ENCODE results near the gene ZSCAN9. TPM values are rescaled to one million over a fixed set of nuclear protein-coding genes. Genes with fewer than 3 reads are reported as not detected.

The ZSCAN9 gene
- total RNA-seq, 1 experiment from 2014 or later = 13.9 TPM

DNA sequence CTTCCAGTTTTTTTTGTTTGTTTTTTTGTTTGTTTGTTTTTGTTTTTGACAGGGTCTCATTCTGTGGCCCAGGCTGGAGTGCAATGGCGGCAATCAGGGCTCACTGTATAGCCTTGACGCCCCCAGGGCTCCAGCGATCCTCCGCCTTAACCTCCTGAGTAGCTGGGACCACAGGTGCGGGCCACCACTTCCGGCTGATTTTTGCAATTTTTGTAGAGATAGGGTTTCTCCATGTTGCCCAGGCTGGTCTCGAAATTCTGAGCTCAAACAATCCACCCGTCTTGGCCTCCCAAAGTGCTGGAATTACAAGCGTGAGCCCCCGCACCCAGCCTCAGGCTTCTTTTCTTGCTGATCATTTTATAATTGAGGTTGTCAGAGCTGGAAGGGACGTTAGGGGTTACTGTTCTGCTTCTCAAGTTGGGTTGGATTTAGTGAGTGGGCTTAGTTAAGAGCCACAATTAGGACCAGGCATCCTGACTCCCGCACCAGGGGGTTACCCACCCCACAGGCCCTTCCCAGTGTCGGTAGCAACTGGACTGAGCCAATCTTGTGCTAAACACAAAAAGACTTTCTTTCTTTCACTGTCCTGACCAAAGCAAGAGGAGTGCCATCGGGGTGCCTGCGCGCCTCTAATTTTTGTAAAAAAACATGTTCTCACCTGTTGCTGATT is 13.1 kb upstream of the ZSCAN9 start:
- no peak for DNase-seq
- Mint-ChIP-seq H3K36me3 (ENCODE audit: insufficient read depth, unreplicated experiment) (peaks cover 12% of the 10 kb centered on the region), H3K27ac (ENCODE audit: unreplicated experiment) (peak overlapping the region; percentile 84), H3K27me3 (ENCODE audit: insufficient read depth, unreplicated experiment) (peaks cover 11% of the 10 kb centered on the region), H3K9me3 (ENCODE audit: unreplicated experiment) (no peaks in the 10 kb centered on the region), H3K4me1 (ENCODE audit: low read depth, unreplicated experiment) (peaks cover 21% of the 10 kb centered on the region), H3K4me3 (ENCODE audit: unreplicated experiment) (peak overlapping the region; percentile 86)
- Histone ChIP-seq H3K36me3 (ENCODE audit: control insufficient read depth, insufficient read depth, low read length) (no peaks in the 10 kb centered on the region), H3K4me1 (peaks cover 6% of the 10 kb centered on the region; the same call in 1 of the 2 replicates), H3K27me3 (replicated peaks; ENCODE audit: control insufficient read depth, insufficient read depth, low read length) (no peaks in the 10 kb centered on the region), H3K9me3 (no peaks in the 10 kb centered on the region), H3K4me3 (ENCODE audit: low read depth, low read length) (peak overlapping the region; percentile 36; the same call in 1 of the 2 replicates)
- no TSS peak for BruUV-seq (replicated peaks)
- intact Hi-C loops (cut with micrococcal nuclease; ENCODE audit: unreplicated experiment) = loop anchor here (2.0 kb wide), 1 partner anchor 71 kb away; the partner anchor contains the start of gene ZKSCAN8
- TF ChIP-seq, protein P1, sequence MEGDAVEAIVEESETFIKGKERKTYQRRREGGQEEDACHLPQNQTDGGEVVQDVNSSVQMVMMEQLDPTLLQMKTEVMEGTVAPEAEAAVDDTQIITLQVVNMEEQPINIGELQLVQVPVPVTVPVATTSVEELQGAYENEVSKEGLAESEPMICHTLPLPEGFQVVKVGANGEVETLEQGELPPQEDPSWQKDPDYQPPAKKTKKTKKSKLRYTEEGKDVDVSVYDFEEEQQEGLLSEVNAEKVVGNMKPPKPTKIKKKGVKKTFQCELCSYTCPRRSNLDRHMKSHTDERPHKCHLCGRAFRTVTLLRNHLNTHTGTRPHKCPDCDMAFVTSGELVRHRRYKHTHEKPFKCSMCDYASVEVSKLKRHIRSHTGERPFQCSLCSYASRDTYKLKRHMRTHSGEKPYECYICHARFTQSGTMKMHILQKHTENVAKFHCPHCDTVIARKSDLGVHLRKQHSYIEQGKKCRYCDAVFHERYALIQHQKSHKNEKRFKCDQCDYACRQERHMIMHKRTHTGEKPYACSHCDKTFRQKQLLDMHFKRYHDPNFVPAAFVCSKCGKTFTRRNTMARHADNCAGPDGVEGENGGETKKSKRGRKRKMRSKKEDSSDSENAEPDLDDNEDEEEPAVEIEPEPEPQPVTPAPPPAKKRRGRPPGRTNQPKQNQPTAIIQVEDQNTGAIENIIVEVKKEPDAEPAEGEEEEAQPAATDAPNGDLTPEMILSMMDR (IDR thresholded peaks at IDR 0.05; ENCODE audit: insufficient read depth in 1 of 2, low read depth in 1 of 2, low read length in 1 of 2, severe bottlenecking in 1 of 2, unreplicated experiment in 1 of 2) = no peak
- POLR2A ChIA-PET = no interaction called here
- CTCF ChIA-PET = interaction anchor here (0.5 to 1.5 kb wide), 2 partner anchors 71 to 1439 kb away, joined by 3 read pairs; partner anchors contain the start of gene ZKSCAN8

DNA sequence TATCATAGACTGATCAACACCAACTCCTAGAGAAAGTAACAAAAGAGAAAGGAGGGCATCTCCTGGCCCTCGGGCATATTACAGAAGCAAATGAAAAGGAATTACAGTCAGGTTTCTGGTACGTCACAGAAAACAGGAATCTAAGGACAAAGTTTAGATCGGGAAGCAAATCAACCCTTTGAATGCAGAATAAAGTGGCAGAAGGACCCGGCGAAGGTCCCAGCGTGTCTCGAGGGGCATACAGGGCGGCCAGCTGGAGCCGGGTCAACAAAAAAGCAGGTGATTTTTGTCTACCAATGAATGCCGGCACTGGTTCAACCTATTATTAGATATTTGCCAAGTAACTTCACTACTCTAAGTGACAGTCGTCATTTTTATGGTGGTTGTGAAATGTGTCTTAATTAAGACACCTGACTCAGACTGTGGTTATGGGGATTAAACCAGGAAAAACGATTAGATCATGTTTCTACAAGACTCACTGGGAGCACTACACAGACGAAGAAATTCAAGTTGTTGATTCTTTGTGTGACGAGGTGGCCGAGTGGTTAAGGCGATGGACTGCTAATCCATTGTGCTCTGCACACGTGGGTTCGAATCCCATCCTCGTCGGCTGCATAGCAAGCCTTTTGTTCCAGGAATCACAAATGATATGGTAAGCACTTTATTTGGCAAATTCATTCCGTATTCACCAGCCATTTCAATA is 12.4 kb upstream of the ZSCAN9 start:
- TF ChIP-seq, protein P1 (IDR thresholded peaks at IDR 0.05; ENCODE audit: insufficient read depth in 1 of 2, low read depth in 1 of 2, low read length in 1 of 2, severe bottlenecking in 1 of 2, unreplicated experiment in 1 of 2) = no peak
- Mint-ChIP-seq H3K27me3 (ENCODE audit: insufficient read depth, unreplicated experiment) (peaks cover 11% of the 10 kb centered on the region), H3K36me3 (ENCODE audit: insufficient read depth, unreplicated experiment) (peaks cover 12% of the 10 kb centered on the region), H3K4me3 (ENCODE audit: unreplicated experiment) (peak overlapping the region; percentile 86), H3K27ac (ENCODE audit: unreplicated experiment) (peak overlapping the region; percentile 84), H3K4me1 (ENCODE audit: low read depth, unreplicated experiment) (peaks cover 21% of the 10 kb centered on the region), H3K9me3 (ENCODE audit: unreplicated experiment) (no peaks in the 10 kb centered on the region)
- no peaks in the 10 kb centered on the region for H3K36me3 ChIP-seq (ENCODE audit: control insufficient read depth, insufficient read depth, low read length)
- H3K9me3 ChIP-seq = no peaks in the 10 kb centered on the region
- H3K4me1 ChIP-seq = peaks cover 6% of the 10 kb centered on the region; the same call in 1 of the 2 replicates
- intact Hi-C loops (cut with micrococcal nuclease; ENCODE audit: unreplicated experiment) = loop anchor here (2.0 kb wide), 1 partner anchor 72 kb away; the partner anchor contains the start of gene ZKSCAN8
- no peaks in the 10 kb centered on the region for H3K27me3 ChIP-seq (replicated peaks; ENCODE audit: control insufficient read depth, insufficient read depth, low read length)
- H3K4me3 ChIP-seq (ENCODE audit: low read depth, low read length) = peak overlapping the region; percentile 36
- no TSS peak for BruUV-seq (replicated peaks)
- ChIA-PET CTCF (interaction anchor here (1.5 kb wide), 1 partner anchor 71 kb away, joined by 3 read pairs; the partner anchor contains the start of gene ZKSCAN8), POLR2A (no interaction called here)
- DNase-seq = peak; percentile 66 to 69

DNA sequence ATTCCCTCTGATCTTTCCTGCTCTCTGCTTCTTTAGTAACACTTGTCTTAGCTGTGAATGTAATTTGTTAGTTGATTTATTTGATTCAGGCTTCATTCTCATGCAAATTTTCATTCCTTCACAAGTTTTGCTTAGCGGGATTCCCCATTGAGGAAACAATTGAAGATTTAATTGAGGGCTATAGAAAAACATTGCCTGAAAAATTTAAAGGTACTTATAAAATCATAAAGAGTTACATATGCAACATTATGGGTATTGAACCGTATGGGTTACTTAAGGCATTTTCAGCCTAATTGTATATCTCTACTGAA is 11.9 kb upstream of the ZSCAN9 start:
- TF ChIP-seq, protein P1 (IDR thresholded peaks at IDR 0.05; ENCODE audit: insufficient read depth in 1 of 2, low read depth in 1 of 2, low read length in 1 of 2, severe bottlenecking in 1 of 2, unreplicated experiment in 1 of 2) = no peak
- Histone ChIP-seq H3K27me3 (replicated peaks; ENCODE audit: control insufficient read depth, insufficient read depth, low read length) (no peaks in the 10 kb centered on the region), H3K4me3 (ENCODE audit: low read depth, low read length) (peak overlapping the region; percentile 36), H3K9me3 (no peaks in the 10 kb centered on the region), H3K4me1 (peaks cover 6% of the 10 kb centered on the region; the same call in 1 of the 2 replicates), H3K36me3 (ENCODE audit: control insufficient read depth, insufficient read depth, low read length) (no peaks in the 10 kb centered on the region)
- ChIA-PET CTCF (interaction anchor here (1.5 kb wide), 1 partner anchor 72 kb away, joined by 3 read pairs; the partner anchor contains the start of gene ZKSCAN8), POLR2A (no interaction called here)
- BruUV-seq (replicated peaks) = no TSS peak
- H3K36me3 Mint-ChIP-seq (ENCODE audit: insufficient read depth, unreplicated experiment) = peaks cover 12% of the 10 kb centered on the region
- intact Hi-C loops (cut with micrococcal nuclease; ENCODE audit: unreplicated experiment) = loop anchor here (2.0 kb wide), 1 partner anchor 72 kb away; the partner anchor contains the start of gene ZKSCAN8
- peak overlapping the region; percentile 84 for H3K27ac Mint-ChIP-seq (ENCODE audit: unreplicated experiment)
- peak overlapping the region; percentile 86 for H3K4me3 Mint-ChIP-seq (ENCODE audit: unreplicated experiment)
- no peaks in the 10 kb centered on the region for H3K9me3 Mint-ChIP-seq (ENCODE audit: unreplicated experiment)
- peaks cover 21% of the 10 kb centered on the region for H3K4me1 Mint-ChIP-seq (ENCODE audit: low read depth, unreplicated experiment)
- DNase-seq = no peak
- H3K27me3 Mint-ChIP-seq (ENCODE audit: insufficient read depth, unreplicated experiment) = peaks cover 10% of the 10 kb centered on the region

Data from Caco-2 (cell line).